ENCODE results near the gene MLLT6.

Gene MLLT6

GRCh38 chr17:38677819-38678218 is 27.3 kb upstream of the MLLT6 start:
- Histone ChIP-seq H3K9ac (ENCODE audit: low read length) (no peak overlapping the region), H4K20me1 (ENCODE audit: insufficient read depth, low read length) (peaks cover 2% of the 10 kb centered on the region; the same call in 1 of the 2 replicates), H2AFZ (ENCODE audit: low read depth, low read length) (no peak overlapping the region)

GRCh38 chr17:38681096-38681495 is 24.0 kb upstream of the MLLT6 start:
- Histone ChIP-seq H3K27me3 (ENCODE audit: low read depth, low read length) (no peaks in the 10 kb centered on the region), H3K4me1 (ENCODE audit: low read length) (peaks cover 44% of the 10 kb centered on the region), H3K27ac (ENCODE audit: low read length) (no peak overlapping the region), H3K79me2 (ENCODE audit: low read length) (no peaks in the 10 kb centered on the region), H3K4me2 (ENCODE audit: low read length) (no peak overlapping the region), H3K36me3 (replicated peaks; ENCODE audit: low read depth, low read length) (no peaks in the 10 kb centered on the region), H3K4me3 (ENCODE audit: low read length) (no peak overlapping the region), H3K9me3 (ENCODE audit: insufficient read depth, low read length) (no peaks in the 10 kb centered on the region), H3K9ac (ENCODE audit: low read length) (no peak overlapping the region), H2AFZ (ENCODE audit: low read depth, low read length) (no peak overlapping the region), H4K20me1 (ENCODE audit: insufficient read depth, low read length) (no peaks in the 10 kb centered on the region)
- no peak for TF ChIP-seq EZH2phosphoT487 (IDR thresholded peaks at IDR 0.05; ENCODE audit: low read depth)
- TF ChIP-seq CTCF (IDR thresholded peaks at IDR 0.05; ENCODE audit: low read depth, low read length): no peak

More at GRCh38 chr17:38677819-38678218, 27.3 kb upstream of the MLLT6 start:
- no peaks in the 10 kb centered on the region for H3K27me3 ChIP-seq (ENCODE audit: low read depth, low read length)
- no peaks in the 10 kb centered on the region for H3K9me3 ChIP-seq (ENCODE audit: insufficient read depth, low read length)
- TF ChIP-seq EZH2phosphoT487 (IDR thresholded peaks at IDR 0.05; ENCODE audit: low read depth) (no peak), CTCF (IDR thresholded peaks at IDR 0.05; ENCODE audit: low read depth, low read length) (no peak)
- no peak overlapping the region for H3K27ac ChIP-seq (ENCODE audit: low read length)
- peaks cover 3% of the 10 kb centered on the region for H3K36me3 ChIP-seq (replicated peaks; ENCODE audit: low read depth, low read length)
- H3K4me1 ChIP-seq (ENCODE audit: low read length): peaks cover 42% of the 10 kb centered on the region
- peaks cover 11% of the 10 kb centered on the region for H3K79me2 ChIP-seq (ENCODE audit: low read length)
- no peak overlapping the region for H3K4me3 ChIP-seq (ENCODE audit: low read length)
- no peak overlapping the region for H3K4me2 ChIP-seq (ENCODE audit: low read length)

GRCh38 chr17:38685491-38685890 is 19.6 kb upstream of the MLLT6 start:
- TF ChIP-seq EZH2phosphoT487 (IDR thresholded peaks at IDR 0.05; ENCODE audit: low read depth) (no peak), CTCF (IDR thresholded peaks at IDR 0.05; ENCODE audit: low read depth, low read length) (no peak)
- Histone ChIP-seq H4K20me1 (ENCODE audit: insufficient read depth, low read length) (no peaks in the 10 kb centered on the region), H3K4me3 (ENCODE audit: low read length) (peak overlapping the region; percentile 60), H3K79me2 (ENCODE audit: low read length) (no peaks in the 10 kb centered on the region), H3K36me3 (replicated peaks; ENCODE audit: low read depth, low read length) (no peaks in the 10 kb centered on the region), H3K4me1 (ENCODE audit: low read length) (peaks cover 22% of the 10 kb centered on the region), H3K9me3 (ENCODE audit: insufficient read depth, low read length) (no peaks in the 10 kb centered on the region), H3K27me3 (ENCODE audit: low read depth, low read length) (no peaks in the 10 kb centered on the region), H2AFZ (ENCODE audit: low read depth, low read length) (peak overlapping the region; percentile 96), H3K4me2 (ENCODE audit: low read length) (peak overlapping the region; percentile 81), H3K27ac (ENCODE audit: low read length) (no peak overlapping the region), H3K9ac (ENCODE audit: low read length) (peak overlapping the region; percentile 45; the same call in 1 of the 2 replicates)

GRCh38 chr17:38687286-38687685 is 17.8 kb upstream of the MLLT6 start:
- no peak overlapping the region for H3K27ac ChIP-seq (ENCODE audit: low read length)
- peaks cover 15% of the 10 kb centered on the region for H3K4me1 ChIP-seq (ENCODE audit: low read length)
- H3K9me3 ChIP-seq (ENCODE audit: insufficient read depth, low read length): no peaks in the 10 kb centered on the region
- H2AFZ ChIP-seq (ENCODE audit: low read depth, low read length): no peak overlapping the region
- H3K79me2 ChIP-seq (ENCODE audit: low read length): no peaks in the 10 kb centered on the region
- H3K4me3 ChIP-seq (ENCODE audit: low read length): no peak overlapping the region
- no peak overlapping the region for H3K4me2 ChIP-seq (ENCODE audit: low read length)
- no peak overlapping the region for H3K9ac ChIP-seq (ENCODE audit: low read length)
- H3K36me3 ChIP-seq (replicated peaks; ENCODE audit: low read depth, low read length): no peaks in the 10 kb centered on the region
- no peaks in the 10 kb centered on the region for H4K20me1 ChIP-seq (ENCODE audit: insufficient read depth, low read length)
- TF ChIP-seq EZH2phosphoT487 (IDR thresholded peaks at IDR 0.05; ENCODE audit: low read depth) (no peak), CTCF (IDR thresholded peaks at IDR 0.05; ENCODE audit: low read depth, low read length) (no peak)
- H3K27me3 ChIP-seq (ENCODE audit: low read depth, low read length): no peaks in the 10 kb centered on the region

Data from OCI-LY3 (cell line).